ENCODE data around the gene ATP6V0E1. TPM values are rescaled to one million over a fixed set of nuclear protein-coding genes. Genes with fewer than 3 reads are reported as not detected.
A peak's percentile ranks its signal among the peaks of the same experiment; 100 is the strongest.

ATP6V0E1 gene
- total RNA-seq, 1 experiment from 2014 or later, result 216 TPM

- Mint-ChIP-seq H3K36me3 (ENCODE audit: insufficient read depth, unreplicated experiment) (peaks cover 12% of the 10 kb centered on the region), H3K9me3 (ENCODE audit: unreplicated experiment) (no peaks in the 10 kb centered on the region), H3K27ac (ENCODE audit: unreplicated experiment) (peak overlapping the region; percentile 48), H3K4me1 (ENCODE audit: low read depth, unreplicated experiment) (peaks cover 28% of the 10 kb centered on the region), H3K27me3 (ENCODE audit: insufficient read depth, unreplicated experiment) (no peaks in the 10 kb centered on the region), H3K4me3 (ENCODE audit: unreplicated experiment) (no peak overlapping the region)
- no peaks in the 10 kb centered on the region for H3K36me3 ChIP-seq (ENCODE audit: control insufficient read depth, insufficient read depth, low read length)
- no TSS peak for BruUV-seq (replicated peaks)
- intact Hi-C loops (cut with micrococcal nuclease; ENCODE audit: unreplicated experiment), result no loop called here
- H3K9me3 ChIP-seq, result no peaks in the 10 kb centered on the region
- ChIA-PET CTCF (no interaction called here), POLR2A (no interaction called here)
- TF ChIP-seq CTCF (IDR thresholded peaks at IDR 0.05; ENCODE audit: insufficient read depth in 1 of 2, low read depth in 1 of 2, low read length in 1 of 2, severe bottlenecking in 1 of 2, unreplicated experiment in 1 of 2), result no peak
- peaks cover 52% of the 10 kb centered on the region for H3K4me1 ChIP-seq
- no peak overlapping the region for H3K4me3 ChIP-seq (ENCODE audit: low read depth, low read length)
- no peak for DNase-seq
- no peaks in the 10 kb centered on the region for H3K27me3 ChIP-seq (replicated peaks; ENCODE audit: control insufficient read depth, insufficient read depth, low read length)
Measured at GRCh38 chr5:173047838-173048105, 64.2 kb downstream of the ATP6V0E1 start.

- H3K9me3 ChIP-seq, result no peaks in the 10 kb centered on the region
- no peaks in the 10 kb centered on the region for H3K9me3 Mint-ChIP-seq (ENCODE audit: unreplicated experiment)
- no peaks in the 10 kb centered on the region for H3K27me3 ChIP-seq (replicated peaks; ENCODE audit: control insufficient read depth, insufficient read depth, low read length)
- peaks cover 44% of the 10 kb centered on the region for H3K4me1 ChIP-seq
- no TSS peak for BruUV-seq (replicated peaks)
- H3K36me3 Mint-ChIP-seq (ENCODE audit: insufficient read depth, unreplicated experiment), result peaks cover 7% of the 10 kb centered on the region
- no peak overlapping the region for H3K4me3 ChIP-seq (ENCODE audit: low read depth, low read length)
- intact Hi-C loops (cut with micrococcal nuclease; ENCODE audit: unreplicated experiment), result no loop called here
- no peaks in the 10 kb centered on the region for H3K36me3 ChIP-seq (ENCODE audit: control insufficient read depth, insufficient read depth, low read length)
- ChIA-PET POLR2A (no interaction called here), CTCF (interaction anchor here (0.9 kb wide), 1 partner anchor 40 kb away, joined by 3 read pairs; no protein-coding TSS in a partner anchor)
- H3K27ac Mint-ChIP-seq (ENCODE audit: unreplicated experiment), result no peak overlapping the region
- TF ChIP-seq CTCF (IDR thresholded peaks at IDR 0.05; ENCODE audit: insufficient read depth in 1 of 2, low read depth in 1 of 2, low read length in 1 of 2, severe bottlenecking in 1 of 2, unreplicated experiment in 1 of 2), result no peak
- H3K4me3 Mint-ChIP-seq (ENCODE audit: unreplicated experiment), result no peak overlapping the region
- no peaks in the 10 kb centered on the region for H3K27me3 Mint-ChIP-seq (ENCODE audit: insufficient read depth, unreplicated experiment)
- DNase-seq, result no peak
- peaks cover 39% of the 10 kb centered on the region for H3K4me1 Mint-ChIP-seq (ENCODE audit: low read depth, unreplicated experiment)
Measured at GRCh38 chr5:173050791-173051190, 67.2 kb downstream of the ATP6V0E1 start.

GRCh38 chr5:173051746-173052145 is 68.2 kb downstream of the ATP6V0E1 start:
- peaks cover 39% of the 10 kb centered on the region for H3K4me1 Mint-ChIP-seq (ENCODE audit: low read depth, unreplicated experiment)
- intact Hi-C loops (cut with micrococcal nuclease; ENCODE audit: unreplicated experiment), result no loop called here
- POLR2A ChIA-PET, result no interaction called here

More at GRCh38 chr5:173051746-173052145, 68.2 kb downstream of the ATP6V0E1 start:
- Mint-ChIP-seq H3K27ac (ENCODE audit: unreplicated experiment) (no peak overlapping the region), H3K27me3 (ENCODE audit: insufficient read depth, unreplicated experiment) (no peaks in the 10 kb centered on the region), H3K36me3 (ENCODE audit: insufficient read depth, unreplicated experiment) (peaks cover 14% of the 10 kb centered on the region), H3K4me3 (ENCODE audit: unreplicated experiment) (no peak overlapping the region), H3K9me3 (ENCODE audit: unreplicated experiment) (no peaks in the 10 kb centered on the region)
- DNase-seq, result no peak
- peaks cover 34% of the 10 kb centered on the region for H3K4me1 ChIP-seq
- H3K9me3 ChIP-seq, result no peaks in the 10 kb centered on the region
- BruUV-seq (replicated peaks), result no TSS peak
- CTCF ChIA-PET, result no interaction called here
- H3K4me3 ChIP-seq (ENCODE audit: low read depth, low read length), result no peak overlapping the region
- no peaks in the 10 kb centered on the region for H3K27me3 ChIP-seq (replicated peaks; ENCODE audit: control insufficient read depth, insufficient read depth, low read length)
- no peaks in the 10 kb centered on the region for H3K36me3 ChIP-seq (ENCODE audit: control insufficient read depth, insufficient read depth, low read length)
- TF ChIP-seq CTCF (IDR thresholded peaks at IDR 0.05; ENCODE audit: insufficient read depth in 1 of 2, low read depth in 1 of 2, low read length in 1 of 2, severe bottlenecking in 1 of 2, unreplicated experiment in 1 of 2), result no peak
